GM21381 (cell line): Measurements from ENCODE around the gene GOPC.

Experiments
- ATAC-seq: cut with Tn5 transposase; IDR thresholded peaks from one replicate; pipeline ENCODE4 v1.9.1; 2021; ENCODE audit warnings: mild to moderate bottlenecking, moderate library complexity; ENCODE audit not compliant: unreplicated experiment

The GOPC gene

GRCh38 chr6:117550078-117550600 lies 52.2 kb downstream of the GOPC start:
- ATAC-seq = no peak

- no peak for ATAC-seq
These were observed 52.7 kb downstream of the GOPC start for GRCh38 chr6:117549611-117550010.

- no peak for ATAC-seq
These were observed 53.5 kb downstream of the GOPC start for GRCh38 chr6:117548797-117549301.

- ATAC-seq = peak; percentile 43
These were observed 54.4 kb downstream of the GOPC start for GRCh38 chr6:117547688-117548621.

GRCh38 chr6:117546674-117547073 lies 55.6 kb downstream of the GOPC start:
- ATAC-seq = no peak

- ATAC-seq = no peak
These were observed 57.1 kb downstream of the GOPC start for GRCh38 chr6:117545161-117545595.

GRCh38 chr6:117544716-117545115 lies 57.6 kb downstream of the GOPC start:
- no peak for ATAC-seq

- no peak for ATAC-seq
These were observed 59.8 kb downstream of the GOPC start for GRCh38 chr6:117542493-117542892.

- ATAC-seq = no peak
These were observed 61.6 kb downstream of the GOPC start for GRCh38 chr6:117540670-117541069.

- ATAC-seq = no peak
These were observed 63.7 kb downstream of the GOPC start for GRCh38 chr6:117538615-117539014.

- no peak for ATAC-seq
These were observed 66.0 kb downstream of the GOPC start for GRCh38 chr6:117536317-117536716.

- no peak for ATAC-seq
These were observed 67.3 kb downstream of the GOPC start for GRCh38 chr6:117534974-117535373.

- no peak for ATAC-seq
These were observed 68.5 kb downstream of the GOPC start for GRCh38 chr6:117533775-117534174.

- ATAC-seq = no peak
These were observed 70.2 kb downstream of the GOPC start for GRCh38 chr6:117531809-117532725.

- no peak for ATAC-seq
These were observed 71.0 kb downstream of the GOPC start for GRCh38 chr6:117531346-117531745.

GRCh38 chr6:117530467-117531242 lies 71.7 kb downstream of the GOPC start:
- ATAC-seq = no peak

- no peak for ATAC-seq
These were observed 76.7 kb downstream of the GOPC start for GRCh38 chr6:117525607-117526006.

- no peak for ATAC-seq
These were observed 80.4 kb downstream of the GOPC start for GRCh38 chr6:117521791-117522502.

- ATAC-seq = no peak
These were observed 81.5 kb downstream of the GOPC start for GRCh38 chr6:117520603-117521395.
